Peyer's patch (tissue), 4 donors: ENCODE results near the gene SNRPD3. TPM values are rescaled to one million over a fixed set of nuclear protein-coding genes. Genes with fewer than 3 reads are reported as not detected.
A peak's percentile ranks its signal among the peaks of the same experiment; 100 is the strongest.

ENCODE experiments used
- DNase-seq, 3 donors: peaks; one replicate each; pipeline ENCODE4 v3.0.0-alpha.2; 2017 to 2019
- H3K27ac ChIP-seq, 4 donors: fragments of 200-600 bp; sonication (generic); one replicate each; pipeline ENCODE4 v1.5.1; 2016 to 2019
- H3K27me3 ChIP-seq, 2 donors: fragments of 200-600 bp; sonication (generic); one replicate each; pipeline ENCODE4 v1.5.1; 2019
- H3K36me3 ChIP-seq, 3 donors: fragments of 200-600 bp; sonication (generic); one replicate each; pipeline ENCODE4 v1.5.1; 2016 to 2019
- H3K4me1 ChIP-seq, 4 donors: fragments of 200-600 bp; sonication (generic); one replicate each; pipeline ENCODE4 v1.5.1; 2016 to 2019
- H3K4me3 ChIP-seq, 4 donors: fragments of 200-600 bp; sonication (generic); 1 replicate in 3 of 4; 2 replicates in 1 of 4; pipeline ENCODE4 v1.5.1; 2016 to 2019; ENCODE audit warnings: mild to moderate bottlenecking in 1 of 4
- H3K9me3 ChIP-seq, 4 donors: fragments of 200-600 bp; sonication (generic); one replicate each; pipeline ENCODE4 v1.5.1; 2016 to 2019; ENCODE audit warnings: mild to moderate bottlenecking in 1 of 4
- CTCF ChIP-seq, 6 experiments: fragments of 450-650 bp in 4 of 6; fragments of 200-600 bp in 2 of 6; sonication (generic) in 1 of 6; IDR thresholded peaks; one replicate each; pipeline ENCODE4 v1.5.1; 2017 to 2019; ENCODE audit warnings: antibody characterized with exemption in 6 of 6, mild to moderate bottlenecking in 3 of 6, moderate library complexity in 1 of 6
- POLR2A ChIP-seq, 2 donors: fragments of 450-650 bp; IDR thresholded peaks; one replicate each; pipeline ENCODE4 v1.5.1; 2017; ENCODE audit warnings: antibody characterized with exemption in 2 of 2, mild to moderate bottlenecking in 2 of 2, moderate library complexity in 2 of 2
- total RNA-seq, 4 donors: library from RNA; depleted of rRNA; stranded (reverse); fragments of >200 nt; gene quantifications; one replicate each; pipeline ENCODE4 v1.1.0, GENCODE V29; 2016

SNRPD3 gene
- total RNA-seq, 4 donors from 2014 or later, result 99.6 to 149 (median 131) TPM

- Histone ChIP-seq H3K4me1 (peaks cover 0 to 25% (median 0%) of the 10 kb centered on the region in 4 donors), H3K36me3 (peaks cover 0 to 33% (median 0%) of the 10 kb centered on the region in 3 donors), H3K9me3 (no peaks in the 10 kb centered on the region), H3K27me3 (no peaks in the 10 kb centered on the region), H3K4me3 (no peak overlapping the region), H3K27ac (no peak overlapping the region)
- no peak for TF ChIP-seq POLR2A (IDR thresholded peaks at IDR 0.05)
- TF ChIP-seq CTCF (IDR thresholded peaks at IDR 0.05), result no peak
- no peak for DNase-seq
These were observed 32.1 kb downstream of the SNRPD3 start for GRCh38 chr22:24587948-24588347.

- Histone ChIP-seq H3K4me3 (no peak overlapping the region), H3K27ac (no peak overlapping the region), H3K27me3 (no peaks in the 10 kb centered on the region), H3K9me3 (no peaks in the 10 kb centered on the region), H3K36me3 (peaks cover 0 to 33% (median 0%) of the 10 kb centered on the region in 3 donors), H3K4me1 (peaks cover 0 to 25% (median 0%) of the 10 kb centered on the region in 4 donors)
- no peak for DNase-seq
- no peak for TF ChIP-seq POLR2A (IDR thresholded peaks at IDR 0.05)
- TF ChIP-seq CTCF (IDR thresholded peaks at IDR 0.05), result no peak
These were observed 32.6 kb downstream of the SNRPD3 start for GRCh38 chr22:24588381-24588756.

- no peak for TF ChIP-seq POLR2A (IDR thresholded peaks at IDR 0.05)
- Histone ChIP-seq H3K4me1 (peaks cover 0 to 25% (median 0%) of the 10 kb centered on the region in 4 donors), H3K36me3 (peaks cover 0 to 33% (median 0%) of the 10 kb centered on the region in 3 donors), H3K27me3 (no peaks in the 10 kb centered on the region), H3K27ac (no peak overlapping the region), H3K9me3 (no peaks in the 10 kb centered on the region), H3K4me3 (no peak overlapping the region)
- DNase-seq, result peak in 1 of 3 donors; percentile 18
These were observed 33.1 kb downstream of the SNRPD3 start for GRCh38 chr22:24588757-24589481.

- Histone ChIP-seq H3K4me3 (no peak overlapping the region), H3K27ac (no peak overlapping the region), H3K36me3 (peaks cover 0 to 33% (median 0%) of the 10 kb centered on the region in 3 donors)
These were observed 33.8 kb downstream of the SNRPD3 start for GRCh38 chr22:24589518-24590030.

GRCh38 chr22:24590596-24591173 is 34.9 kb downstream of the SNRPD3 start:
- no peak for DNase-seq
- H3K4me1 ChIP-seq, result peaks cover 0 to 22% (median 0%) of the 10 kb centered on the region in 4 donors
- no peak overlapping the region for H3K27ac ChIP-seq
- peaks cover 0 to 29% (median 0%) of the 10 kb centered on the region in 3 donors for H3K36me3 ChIP-seq
- H3K9me3 ChIP-seq, result no peaks in the 10 kb centered on the region
- H3K4me3 ChIP-seq, result no peak overlapping the region
- TF ChIP-seq POLR2A (IDR thresholded peaks at IDR 0.05), result no peak
- TF ChIP-seq CTCF (IDR thresholded peaks at IDR 0.05), result no peak
- no peaks in the 10 kb centered on the region for H3K27me3 ChIP-seq

More at GRCh38 chr22:24589518-24590030, 33.8 kb downstream of the SNRPD3 start:
- Histone ChIP-seq H3K4me1 (peaks cover 0 to 22% (median 0%) of the 10 kb centered on the region in 4 donors), H3K9me3 (no peaks in the 10 kb centered on the region), H3K27me3 (no peaks in the 10 kb centered on the region)
- no peak for TF ChIP-seq POLR2A (IDR thresholded peaks at IDR 0.05)
- TF ChIP-seq CTCF (IDR thresholded peaks at IDR 0.05), result no peak
- no peak for DNase-seq

GRCh38 chr22:24591286-24591830 is 35.6 kb downstream of the SNRPD3 start:
- Histone ChIP-seq H3K4me3 (no peak overlapping the region), H3K36me3 (peaks cover 0 to 24% (median 0%) of the 10 kb centered on the region in 3 donors), H3K4me1 (peaks cover 0 to 22% (median 0%) of the 10 kb centered on the region in 4 donors), H3K27ac (no peak overlapping the region), H3K9me3 (no peaks in the 10 kb centered on the region), H3K27me3 (no peaks in the 10 kb centered on the region)
- no peak for DNase-seq
- TF ChIP-seq CTCF (IDR thresholded peaks at IDR 0.05) (no peak), POLR2A (IDR thresholded peaks at IDR 0.05) (no peak)
